Natural killer cell (primary cell): ENCODE data around the gene RRP1B. TPM values are rescaled to one million over a fixed set of nuclear protein-coding genes. Genes with fewer than 3 reads are reported as not detected.
A peak's percentile ranks its signal among the peaks of the same experiment; 100 is the strongest.

Experiments
- ATAC-seq, 3 donors: fragments of 150-1000 bp in 2 of 3; fragments of 200-7000 bp in 1 of 3; cut with Tn5 transposase; 1 replicate in 1 of 3; 2 replicates in 2 of 3; pipeline ENCODE4 v1.10.0; 2021; ENCODE audit warnings: mild to moderate bottlenecking in 2 of 3, moderate library complexity in 2 of 3
- DNase-seq, 2 donors: peaks; one replicate each; pipeline versions ENCODE4 v3.0.0 to v3.0.0-alpha.2; 2013 to 2021; ENCODE audit warnings: mixed read lengths in 1 of 2
- H3K27ac ChIP-seq: one replicate; pipeline ENCODE4 v1.5.1; 2013; ENCODE audit warnings: mild to moderate bottlenecking, low read length
- H3K27me3 ChIP-seq: one replicate; pipeline ENCODE4 v1.6.1; 2013; ENCODE audit warnings: low read length; ENCODE audit not compliant: control insufficient read depth, insufficient read depth
- H3K36me3 ChIP-seq: one replicate; pipeline ENCODE4 v1.6.1; 2013; ENCODE audit warnings: low read length; ENCODE audit not compliant: control insufficient read depth, insufficient read depth
- H3K4me1 ChIP-seq: one replicate; pipeline ENCODE4 v1.6.1; 2013; ENCODE audit warnings: low read length; ENCODE audit not compliant: control insufficient read depth, insufficient read depth
- H3K4me3 ChIP-seq: one replicate; pipeline ENCODE4 v1.5.1; 2013; ENCODE audit warnings: low read length
- H3K9me3 ChIP-seq: one replicate; pipeline ENCODE4 v1.6.1; 2013; ENCODE audit warnings: low read length; ENCODE audit not compliant: control insufficient read depth, insufficient read depth
- H3K27ac Mint-ChIP-seq, 2 donors: one replicate each; pipeline ENCODE4 v1.8.0; 2022; ENCODE audit warnings: mild to moderate bottlenecking in 2 of 2, mixed read lengths in 2 of 2, moderate library complexity in 1 of 2
- H3K27me3 Mint-ChIP-seq, 2 donors: one replicate each; pipeline ENCODE4 v1.8.0; 2022; ENCODE audit warnings: low read depth in 2 of 2, mixed read lengths in 2 of 2
- H3K36me3 Mint-ChIP-seq: one replicate; pipeline ENCODE4 v1.8.0; 2022; ENCODE audit warnings: mixed read lengths
- H3K4me1 Mint-ChIP-seq, 2 donors: one replicate each; pipeline ENCODE4 v1.8.0; 2022; ENCODE audit warnings: mixed read lengths in 2 of 2
- H3K4me3 Mint-ChIP-seq: one replicate; pipeline ENCODE4 v1.8.0; 2022; ENCODE audit warnings: mild to moderate bottlenecking, moderate library complexity, mixed read lengths
- H3K9me3 Mint-ChIP-seq, 2 donors: one replicate each; pipeline ENCODE4 v1.8.0; 2022; ENCODE audit warnings: mixed read lengths in 2 of 2
- CTCF ChIP-seq: fragments of 200-600 bp; IDR thresholded peaks from one replicate; pipeline ENCODE4 v1.8.0; 2022; ENCODE audit warnings: antibody characterized with exemption
- WGBS: methylation state at CpG from one replicate; pipeline ENCODE4 v1.1.7; 2013; ENCODE audit warnings: missing lambda C conversion rate; ENCODE audit not compliant: insufficient coverage; 5-methylcytosine and 5-hydroxymethylcytosine counted together
- intact Hi-C: fragments of 100-400 bp; cut with micrococcal nuclease; formaldehyde crosslinking; loops from one replicate; pipeline ENCODE4 v1.14.2; 2022
- total RNA-seq, 4 donors: library from RNA; stranded (reverse); fragments of 120-200 nt in 1 of 4; gene quantifications; one replicate each; pipeline versions ENCODE4 v1.2.3 to v1.2.4, GENCODE V29; 2013 to 2022

The RRP1B gene
- total RNA-seq, 3 donors from 2014 or later (not counting 1 experiment from before 2014, with no cell fraction given), result 18.1 to 28.4 (median 25.0) TPM

- Histone ChIP-seq H3K27me3 (no peaks in the 10 kb centered on the region), H3K4me3 (no peak overlapping the region), H3K4me1 (no peaks in the 10 kb centered on the region), H3K9me3 (no peaks in the 10 kb centered on the region), H3K36me3 (peaks cover 72% of the 10 kb centered on the region), H3K27ac (no peak overlapping the region)
- no peaks in the 10 kb centered on the region for H3K27me3 Mint-ChIP-seq
- DNase-seq, result no peak
- H3K9me3 Mint-ChIP-seq, result no peaks in the 10 kb centered on the region
- no peak overlapping the region for H3K27ac Mint-ChIP-seq
- H3K4me3 Mint-ChIP-seq, result no peak overlapping the region
- intact Hi-C loops, result no loop called here
- peaks cover 6 to 10% of the 10 kb centered on the region in 2 donors for H3K4me1 Mint-ChIP-seq
- H3K36me3 Mint-ChIP-seq, result peaks cover 34% of the 10 kb centered on the region
- no peak for TF ChIP-seq CTCF
- 83% methylated on average over 3 of the region's 3 CpGs for WGBS
- no peak for ATAC-seq
These were observed 25.1 kb downstream of the RRP1B start for GRCh38 chr21:43684424-43684823.

GRCh38 chr21:43686811-43687565 is 27.6 kb downstream of the RRP1B start:
- H3K27ac Mint-ChIP-seq, result peak overlapping the region; percentile 23 to 33

GRCh38 chr21:43687566-43688399 is 28.4 kb downstream of the RRP1B start:
- TF ChIP-seq CTCF, result no peak
- Mint-ChIP-seq H3K36me3 (peaks cover 19% of the 10 kb centered on the region), H3K9me3 (no peaks in the 10 kb centered on the region), H3K4me1 (peaks cover 0 to 5% of the 10 kb centered on the region in 2 donors), H3K27ac (peak overlapping the region in 1 of 2 donors; percentile 33), H3K27me3 (no peaks in the 10 kb centered on the region), H3K4me3 (no peak overlapping the region)
- no peaks in the 10 kb centered on the region for H3K4me1 ChIP-seq
- no peak overlapping the region for H3K27ac ChIP-seq
- WGBS, result 87% methylated on average over 27 of the region's 27 CpGs
- H3K4me3 ChIP-seq, result no peak overlapping the region
- H3K36me3 ChIP-seq, result peaks cover 75% of the 10 kb centered on the region
- intact Hi-C loops, result no loop called here
- ATAC-seq (no peak), DNase-seq (no peak)
- H3K9me3 ChIP-seq, result no peaks in the 10 kb centered on the region
- no peaks in the 10 kb centered on the region for H3K27me3 ChIP-seq

More at GRCh38 chr21:43686811-43687565, 27.6 kb downstream of the RRP1B start:
- no peak overlapping the region for H3K4me3 Mint-ChIP-seq
- peaks cover 0 to 5% of the 10 kb centered on the region in 2 donors for H3K4me1 Mint-ChIP-seq
- DNase-seq (no peak), ATAC-seq (no peak)
- WGBS, result 97% methylated on average over 20 of the region's 21 CpGs
- H3K4me1 ChIP-seq, result no peaks in the 10 kb centered on the region
- H3K4me3 ChIP-seq, result no peak overlapping the region
- H3K27me3 ChIP-seq, result no peaks in the 10 kb centered on the region
- H3K27me3 Mint-ChIP-seq, result no peaks in the 10 kb centered on the region
- H3K9me3 Mint-ChIP-seq, result no peaks in the 10 kb centered on the region
- H3K36me3 ChIP-seq, result peaks cover 76% of the 10 kb centered on the region
- H3K27ac ChIP-seq, result no peak overlapping the region
- TF ChIP-seq CTCF, result no peak
- no peaks in the 10 kb centered on the region for H3K9me3 ChIP-seq
- peaks cover 24% of the 10 kb centered on the region for H3K36me3 Mint-ChIP-seq
- intact Hi-C loops, result no loop called here
